GM12878 (cell line): ENCODE data around the gene AKAP12.

Experiments
- BRCA1 ChIP-seq: IDR thresholded peaks from 2 replicates; pipeline ENCODE4 v1.6.1; 2011; ENCODE audit warnings: low read depth, low read length, improper control_type of control experiment
- HDAC6 ChIP-seq: fragments of 200-600 bp; sonication (generic); IDR thresholded peaks from one replicate; pipeline ENCODE4 v1.8.0; 2017; ENCODE audit warnings: antibody characterized with exemption; ENCODE audit not compliant: unreplicated experiment
- SREBF1 ChIP-seq: IDR thresholded peaks from 2 replicates; pipeline ENCODE4 v1.6.1; 2012; ENCODE audit warnings: mild to moderate bottlenecking, low read length
- SREBF2 ChIP-seq: IDR thresholded peaks from 2 replicates; pipeline ENCODE4 v1.6.1; 2012; ENCODE audit warnings: mild to moderate bottlenecking, low read length
- YY1 ChIP-seq: IDR thresholded peaks from 2 replicates; pipeline ENCODE4 v1.6.1; 2011; ENCODE audit warnings: low read depth, mild to moderate bottlenecking, low read length
- ZNF622 ChIP-seq: fragments of 450-650 bp; IDR thresholded peaks from 2 replicates; pipeline ENCODE4 v1.6.1; 2017; ENCODE audit warnings: mild to moderate bottlenecking, inconsistent platforms
- TF ChIP-seq, protein P1 (sequence below): IDR thresholded peaks from 2 replicates; pipeline ENCODE4 v1.6.1; 2012; ENCODE audit warnings: mild to moderate bottlenecking, low read depth, low read length

DNA sequence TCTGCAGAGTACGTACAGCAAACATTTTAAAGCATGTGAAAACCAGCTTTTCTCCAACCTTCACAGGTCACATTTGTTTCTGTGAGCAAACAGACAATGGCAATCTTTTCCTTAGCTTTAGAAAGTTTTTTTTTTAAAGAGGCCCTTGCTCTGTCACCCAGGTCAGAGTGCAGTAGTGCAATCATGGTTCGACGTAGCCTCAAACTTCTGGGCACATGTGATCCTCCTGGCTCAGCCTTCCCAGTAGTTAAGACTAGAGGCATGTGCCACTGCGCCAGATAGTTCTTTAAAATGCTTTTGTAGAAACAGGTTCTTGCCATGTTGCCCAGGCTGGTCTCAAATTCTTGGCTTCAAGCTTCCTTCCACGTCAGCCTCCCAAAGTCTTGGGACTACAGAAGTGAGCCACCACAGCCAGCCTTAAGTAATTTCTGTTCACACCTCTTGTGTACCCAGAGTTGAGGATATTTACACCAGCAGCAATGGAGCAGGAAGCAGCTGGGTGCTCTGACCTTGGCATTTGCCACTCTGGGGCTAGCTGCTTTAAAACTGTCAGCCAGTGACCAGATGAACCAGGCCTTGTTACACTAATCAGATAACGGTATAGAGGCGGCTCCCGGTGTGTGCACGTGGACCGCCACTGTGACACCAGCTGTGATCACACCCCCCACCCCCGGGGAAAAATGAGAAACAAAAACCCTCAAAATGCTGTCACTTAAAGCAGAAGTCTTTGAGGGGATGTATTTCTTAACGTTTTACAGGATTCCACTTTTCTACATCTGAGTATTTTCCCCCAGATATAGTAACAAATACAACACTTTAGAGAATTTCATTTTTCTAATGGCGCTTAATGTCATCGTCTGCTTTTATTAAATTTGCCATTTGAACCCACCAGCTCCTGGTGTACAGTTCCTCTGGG is 71.3 kb downstream of the AKAP12 start:
- TF ChIP-seq YY1 (no peak), BRCA1 (no peak), HDAC6 (no peak), SREBF1 (no peak), SREBF2 (no peak), ZNF622 (no peak)
- TF ChIP-seq, protein P1, sequence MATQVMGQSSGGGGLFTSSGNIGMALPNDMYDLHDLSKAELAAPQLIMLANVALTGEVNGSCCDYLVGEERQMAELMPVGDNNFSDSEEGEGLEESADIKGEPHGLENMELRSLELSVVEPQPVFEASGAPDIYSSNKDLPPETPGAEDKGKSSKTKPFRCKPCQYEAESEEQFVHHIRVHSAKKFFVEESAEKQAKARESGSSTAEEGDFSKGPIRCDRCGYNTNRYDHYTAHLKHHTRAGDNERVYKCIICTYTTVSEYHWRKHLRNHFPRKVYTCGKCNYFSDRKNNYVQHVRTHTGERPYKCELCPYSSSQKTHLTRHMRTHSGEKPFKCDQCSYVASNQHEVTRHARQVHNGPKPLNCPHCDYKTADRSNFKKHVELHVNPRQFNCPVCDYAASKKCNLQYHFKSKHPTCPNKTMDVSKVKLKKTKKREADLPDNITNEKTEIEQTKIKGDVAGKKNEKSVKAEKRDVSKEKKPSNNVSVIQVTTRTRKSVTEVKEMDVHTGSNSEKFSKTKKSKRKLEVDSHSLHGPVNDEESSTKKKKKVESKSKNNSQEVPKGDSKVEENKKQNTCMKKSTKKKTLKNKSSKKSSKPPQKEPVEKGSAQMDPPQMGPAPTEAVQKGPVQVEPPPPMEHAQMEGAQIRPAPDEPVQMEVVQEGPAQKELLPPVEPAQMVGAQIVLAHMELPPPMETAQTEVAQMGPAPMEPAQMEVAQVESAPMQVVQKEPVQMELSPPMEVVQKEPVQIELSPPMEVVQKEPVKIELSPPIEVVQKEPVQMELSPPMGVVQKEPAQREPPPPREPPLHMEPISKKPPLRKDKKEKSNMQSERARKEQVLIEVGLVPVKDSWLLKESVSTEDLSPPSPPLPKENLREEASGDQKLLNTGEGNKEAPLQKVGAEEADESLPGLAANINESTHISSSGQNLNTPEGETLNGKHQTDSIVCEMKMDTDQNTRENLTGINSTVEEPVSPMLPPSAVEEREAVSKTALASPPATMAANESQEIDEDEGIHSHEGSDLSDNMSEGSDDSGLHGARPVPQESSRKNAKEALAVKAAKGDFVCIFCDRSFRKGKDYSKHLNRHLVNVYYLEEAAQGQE, result no peak
